ENCODE data around the gene PROS1. TPM values are rescaled to one million over a fixed set of nuclear protein-coding genes. Genes with fewer than 3 reads are reported as not detected.
"Not testable (repeated sequence)": the region's sequence is repeated elsewhere in the genome, so short reads cannot be mapped to it uniquely, and the experiment has no call there.

The PROS1 gene
- total RNA-seq, 1 donor from 2014 or later: 19.3 TPM

GRCh38 chr3:93852228-93852627, 121.5 kb downstream of the PROS1 start:
- H3K9ac ChIP-seq (ENCODE audit: low read depth in 1 of 3, low read length in 3 of 3); H3K9me3 ChIP-seq (ENCODE audit: control insufficient read depth in 3 of 3, low read length in 3 of 3); H3K4me3 ChIP-seq (ENCODE audit: low read length in 3 of 3); H3K27ac ChIP-seq (ENCODE audit: low read depth, low read length); H3K36me3 ChIP-seq (ENCODE audit: control insufficient read depth in 3 of 3, insufficient read depth in 3 of 3, low read length in 3 of 3); H3K27me3 ChIP-seq (ENCODE audit: control insufficient read depth in 3 of 3, insufficient read depth in 3 of 3, low read length in 3 of 3); H3K4me1 ChIP-seq (ENCODE audit: control insufficient read depth in 3 of 3, insufficient read depth in 3 of 3, low read length in 3 of 3): not testable (repeated sequence)

GRCh38 chr3:93843981-93844380, 129.7 kb downstream of the PROS1 start:
- Histone ChIP-seq H3K27me3 (ENCODE audit: control insufficient read depth in 3 of 3, insufficient read depth in 3 of 3, low read length in 3 of 3) (no peaks in the 10 kb centered on the region), H3K9me3 (ENCODE audit: control insufficient read depth in 3 of 3, low read length in 3 of 3) (no peaks in the 10 kb centered on the region), H3K4me3 (ENCODE audit: low read length in 3 of 3) (no peak overlapping the region), H3K36me3 (ENCODE audit: control insufficient read depth in 3 of 3, insufficient read depth in 3 of 3, low read length in 3 of 3) (no peaks in the 10 kb centered on the region), H3K9ac (ENCODE audit: low read depth in 1 of 3, low read length in 3 of 3) (no peak overlapping the region), H3K27ac (ENCODE audit: low read depth, low read length) (no peak overlapping the region), H3K4me1 (ENCODE audit: control insufficient read depth in 3 of 3, insufficient read depth in 3 of 3, low read length in 3 of 3) (no peaks in the 10 kb centered on the region)

GRCh38 chr3:93839193-93839592, 134.5 kb downstream of the PROS1 start:
- H3K4me1 ChIP-seq (ENCODE audit: control insufficient read depth in 3 of 3, insufficient read depth in 3 of 3, low read length in 3 of 3); H3K27me3 ChIP-seq (ENCODE audit: control insufficient read depth in 3 of 3, insufficient read depth in 3 of 3, low read length in 3 of 3); H3K36me3 ChIP-seq (ENCODE audit: control insufficient read depth in 3 of 3, insufficient read depth in 3 of 3, low read length in 3 of 3); H3K9ac ChIP-seq (ENCODE audit: low read depth in 1 of 3, low read length in 3 of 3); H3K4me3 ChIP-seq (ENCODE audit: low read length in 3 of 3); H3K27ac ChIP-seq (ENCODE audit: low read depth, low read length); H3K9me3 ChIP-seq (ENCODE audit: control insufficient read depth in 3 of 3, low read length in 3 of 3): not testable (repeated sequence)

Small RNAs within 50 kb of the gene (small RNA-seq; reads per million reads assigned to genes)
- gene RF00019 (not detected), gene RNU6-488P (not detected), gene RNU6-511P (not detected)

Other genes starting within 250 kb of the PROS1 start
- gene ARL13B, start 6.3 kb upstream of the PROS1 start, total RNA-seq: 3.7 TPM
- gene STX19, start 54.7 kb upstream of the PROS1 start, total RNA-seq: not detected
- gene DHFR2, start 89.0 kb upstream of the PROS1 start, total RNA-seq: 3.7 TPM
- 17.2 TPM for gene NSUN3, start 89.2 kb upstream of the PROS1 start, total RNA-seq

Measured in skeletal muscle tissue (tissue), 5 donors.